Vagina (tissue), 2 donors: Measurements from ENCODE around the gene CRKL. TPM values are rescaled to one million over a fixed set of nuclear protein-coding genes. Genes with fewer than 3 reads are reported as not detected.
"Not testable (repeated sequence)": the region's sequence is repeated elsewhere in the genome, so short reads cannot be mapped to it uniquely, and the experiment has no call there.

Experiments used
- DNase-seq, 2 donors: peaks; one replicate each; pipeline ENCODE4 v3.0.0-alpha.2; 2017; ENCODE audit errors: extremely low spot score in 2 of 2
- H3K27ac ChIP-seq: fragments of 200-600 bp; sonication (generic); one replicate; pipeline ENCODE4 v1.5.1; 2019
- H3K27me3 ChIP-seq: fragments of 200-600 bp; sonication (generic); one replicate; pipeline ENCODE4 v1.5.1; 2019
- H3K36me3 ChIP-seq, 2 donors: fragments of 200-600 bp; sonication (generic); one replicate each; pipeline ENCODE4 v1.5.1; 2017 to 2019
- H3K4me1 ChIP-seq: fragments of 200-600 bp; sonication (generic); one replicate; pipeline ENCODE4 v1.5.1; 2019
- H3K4me3 ChIP-seq, 2 donors: fragments of 200-600 bp; sonication (generic); 1 replicate in 1 of 2; 2 replicates in 1 of 2; pipeline ENCODE4 v1.5.1; 2016 to 2019
- H3K9me3 ChIP-seq: fragments of 200-600 bp; sonication (generic); one replicate; pipeline ENCODE4 v1.5.1; 2019
- CTCF ChIP-seq, 3 experiments: fragments of 450-650 bp in 2 of 3; fragments of 200-600 bp in 1 of 3; sonication (generic) in 1 of 3; IDR thresholded peaks; one replicate each; pipeline ENCODE4 v1.5.1; 2017 to 2019; ENCODE audit warnings: antibody characterized with exemption in 3 of 3, mild to moderate bottlenecking in 2 of 3, moderate library complexity in 2 of 3
- POLR2A ChIP-seq, 2 donors: fragments of 450-650 bp; IDR thresholded peaks; one replicate each; pipeline ENCODE4 v1.6.1; 2017; ENCODE audit warnings: antibody characterized with exemption in 2 of 2, mild to moderate bottlenecking in 2 of 2, moderate library complexity in 2 of 2
- POLR2AphosphoS5 ChIP-seq, 2 donors: sonication (generic); formaldehyde crosslinking; IDR thresholded peaks; one replicate each; pipeline ENCODE4 v1.9.0; 2017; ENCODE audit warnings: antibody characterized with exemption in 2 of 2, mild to moderate bottlenecking in 2 of 2, low read depth in 1 of 2; ENCODE audit not compliant: insufficient read depth in 1 of 2
- intact Hi-C: fragments of 100-400 bp; cut with DNase I; formaldehyde crosslinking; loops from one replicate; pipeline ENCODE4 v1.15.1; 2023
- total RNA-seq: library from RNA; depleted of rRNA; stranded (reverse); fragments of >200 nt; gene quantifications from one replicate; pipeline ENCODE4 v1.2.3, GENCODE V29; 2016

Gene CRKL
- total RNA-seq, 1 donor from 2014 or later: 37.6 TPM

GRCh38 chr22:20940186-20940651 is 23.0 kb downstream of the CRKL start:
- Histone ChIP-seq H3K4me3 (no peak overlapping the region), H3K27ac (no peak overlapping the region), H3K4me1 (peaks cover 67% of the 10 kb centered on the region), H3K36me3 (peaks cover 0 to 5% of the 10 kb centered on the region in 2 donors), H3K9me3 (no peaks in the 10 kb centered on the region), H3K27me3 (no peaks in the 10 kb centered on the region)
- TF ChIP-seq POLR2AphosphoS5 (IDR thresholded peaks at IDR 0.05; ENCODE audit: insufficient read depth in 1 of 2, low read depth in 1 of 2): no peak
- intact Hi-C loops: no loop called here
- DNase-seq: no peak

DNA sequence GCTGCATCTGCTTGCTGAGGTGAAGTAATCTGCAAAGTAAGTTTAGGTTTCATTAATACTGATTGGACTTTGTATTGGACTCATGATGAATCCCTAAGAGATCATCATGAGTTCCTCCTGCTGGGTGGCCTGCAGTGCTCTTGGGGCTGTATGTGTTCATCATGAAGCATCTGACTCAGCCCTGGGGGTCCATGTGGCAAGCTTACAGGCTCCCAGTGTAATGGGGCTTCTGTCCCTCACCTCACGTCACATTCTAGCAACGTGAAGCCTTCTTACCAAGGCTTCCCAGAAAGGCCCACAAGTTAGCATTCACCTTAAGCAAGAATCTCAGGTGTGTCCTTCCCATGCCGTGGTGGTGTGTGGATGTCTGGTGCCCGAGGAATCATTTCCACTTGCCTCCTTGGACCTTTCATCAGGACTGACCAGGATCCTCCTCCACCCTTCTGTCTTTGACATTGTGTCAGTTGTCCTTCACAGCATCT is 23.7 kb downstream of the CRKL start:
- Histone ChIP-seq H3K27me3 (no peaks in the 10 kb centered on the region), H3K27ac (no peak overlapping the region), H3K4me1 (peaks cover 67% of the 10 kb centered on the region), H3K4me3 (no peak overlapping the region), H3K9me3 (no peaks in the 10 kb centered on the region), H3K36me3 (peaks cover 0 to 4% of the 10 kb centered on the region in 2 donors)
- DNase-seq: no peak
- intact Hi-C loops: no loop called here
- TF ChIP-seq POLR2A (IDR thresholded peaks at IDR 0.05) (no peak), POLR2AphosphoS5 (IDR thresholded peaks at IDR 0.05; ENCODE audit: insufficient read depth in 1 of 2, low read depth in 1 of 2) (no peak), CTCF (IDR thresholded peaks at IDR 0.05) (no peak)

DNA sequence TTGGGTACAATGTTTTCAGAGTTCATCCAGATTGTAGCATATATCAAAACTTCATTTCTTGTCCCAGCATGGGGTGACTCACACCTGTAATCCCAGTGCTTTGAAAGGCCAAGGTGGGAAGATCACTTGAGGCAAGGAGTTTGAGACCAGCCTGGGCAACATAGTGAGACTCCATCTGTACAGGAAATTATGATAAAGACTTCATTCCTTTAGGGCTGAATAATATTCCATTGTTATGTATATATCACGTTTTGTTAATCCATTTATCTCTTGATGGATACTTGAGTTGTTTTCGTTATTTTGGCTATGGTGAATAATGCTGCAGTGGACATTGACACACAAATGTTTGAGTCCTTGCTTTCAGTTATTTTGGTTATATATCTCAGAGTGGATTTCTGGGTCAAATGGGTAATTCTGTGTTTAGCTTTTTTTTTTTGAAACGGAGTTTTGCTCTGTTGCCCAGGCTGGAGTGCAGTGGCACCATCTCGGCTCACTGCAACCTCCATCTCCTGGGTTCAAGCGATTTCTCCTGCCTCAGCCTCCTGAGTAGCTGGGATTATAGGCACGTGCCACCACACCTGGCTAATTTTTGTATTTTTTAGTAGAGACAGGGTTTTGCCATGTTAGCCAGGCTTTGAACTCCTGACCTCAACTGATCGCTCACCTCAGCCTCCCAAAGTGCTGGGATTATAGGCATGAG is 25.1 kb downstream of the CRKL start:
- H3K36me3 ChIP-seq, intact Hi-C loops, H3K27ac ChIP-seq, H3K27me3 ChIP-seq, DNase-seq, H3K4me3 ChIP-seq, H3K9me3 ChIP-seq: not testable (repeated sequence)
- peaks cover 65% of the 10 kb centered on the region for H3K4me1 ChIP-seq

DNA sequence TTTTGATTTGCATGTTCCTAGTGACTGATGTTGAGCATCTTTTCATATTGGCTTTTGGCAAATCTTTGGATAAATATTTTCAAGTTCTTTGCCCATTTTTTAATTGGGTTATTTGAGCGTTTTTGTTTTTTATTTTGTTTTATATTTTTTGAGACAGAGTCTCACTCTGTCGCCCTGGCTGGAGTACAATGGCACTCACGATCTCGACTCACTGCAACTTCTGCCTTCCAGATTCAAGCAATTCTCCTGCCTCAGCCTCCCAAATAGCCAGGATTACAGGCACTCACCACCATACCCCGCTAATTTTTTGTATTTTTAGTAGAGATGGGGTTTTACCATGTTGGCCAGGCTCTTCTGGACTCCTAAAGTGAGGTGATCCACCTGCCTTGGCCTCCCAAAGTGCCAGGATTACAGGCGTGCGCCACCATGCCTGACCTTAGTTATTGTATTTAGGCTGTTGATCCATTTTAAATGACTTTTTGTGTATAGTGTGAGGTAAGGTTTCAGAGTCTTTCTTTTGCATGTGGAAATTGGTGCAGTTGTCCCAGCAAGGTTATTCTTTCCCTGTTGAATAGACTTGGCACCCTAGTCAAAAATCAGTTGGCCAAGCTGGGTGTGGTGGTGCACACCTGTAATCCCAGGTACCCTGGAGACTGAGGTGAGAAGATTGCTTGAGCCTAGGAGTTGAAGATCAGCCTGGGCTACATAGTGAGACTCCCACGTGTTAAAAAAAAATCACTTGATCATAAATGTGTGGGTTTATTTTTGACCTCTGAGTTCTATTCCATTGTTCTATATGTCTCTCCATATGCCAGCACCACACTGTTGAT is 26.1 kb downstream of the CRKL start:
- H3K4me1 ChIP-seq: peaks cover 55% of the 10 kb centered on the region
- DNase-seq: no peak
- no peaks in the 10 kb centered on the region for H3K36me3 ChIP-seq
- TF ChIP-seq CTCF (IDR thresholded peaks at IDR 0.05) (no peak), POLR2A (IDR thresholded peaks at IDR 0.05) (no peak), POLR2AphosphoS5 (IDR thresholded peaks at IDR 0.05; ENCODE audit: insufficient read depth in 1 of 2, low read depth in 1 of 2) (no peak)
- no peaks in the 10 kb centered on the region for H3K9me3 ChIP-seq
- H3K27ac ChIP-seq: no peak overlapping the region
- H3K4me3 ChIP-seq: no peak overlapping the region
- H3K27me3 ChIP-seq: no peaks in the 10 kb centered on the region
- intact Hi-C loops: no loop called here

GRCh38 chr22:20944042-20944441 is 26.8 kb downstream of the CRKL start:
- TF ChIP-seq CTCF (IDR thresholded peaks at IDR 0.05) (no peak), POLR2A (IDR thresholded peaks at IDR 0.05) (no peak), POLR2AphosphoS5 (IDR thresholded peaks at IDR 0.05; ENCODE audit: insufficient read depth in 1 of 2, low read depth in 1 of 2) (no peak)
- Histone ChIP-seq H3K36me3 (no peaks in the 10 kb centered on the region), H3K27me3 (no peaks in the 10 kb centered on the region), H3K27ac (no peak overlapping the region), H3K4me1 (peaks cover 50% of the 10 kb centered on the region), H3K4me3 (no peak overlapping the region), H3K9me3 (no peaks in the 10 kb centered on the region)
- no peak for DNase-seq
- intact Hi-C loops: no loop called here

GRCh38 chr22:20945578-20945934 is 28.3 kb downstream of the CRKL start:
- H3K9me3 ChIP-seq: no peaks in the 10 kb centered on the region
- no peak overlapping the region for H3K4me3 ChIP-seq
- no peak overlapping the region for H3K27ac ChIP-seq
- peaks cover 0 to 10% of the 10 kb centered on the region in 2 donors for H3K36me3 ChIP-seq
- peaks cover 41% of the 10 kb centered on the region for H3K4me1 ChIP-seq
- DNase-seq: no peak
- no peak for TF ChIP-seq CTCF (IDR thresholded peaks at IDR 0.05)
- no peak for TF ChIP-seq POLR2AphosphoS5 (IDR thresholded peaks at IDR 0.05; ENCODE audit: insufficient read depth in 1 of 2, low read depth in 1 of 2)
- TF ChIP-seq POLR2A (IDR thresholded peaks at IDR 0.05): no peak
- H3K27me3 ChIP-seq: no peaks in the 10 kb centered on the region
- intact Hi-C loops: no loop called here
